Inferior parietal cortex (tissue), 1 donor: ENCODE results near the gene NXPH4.

Experiments used
- DNase-seq: peaks from one replicate; pipeline ENCODE4 v3.0.0-alpha.2; 2016; ENCODE audit errors: extremely low spot score

NXPH4 gene

GRCh38 chr12:57273516-57273915 lies 56.9 kb downstream of the NXPH4 start:
- no peak for DNase-seq
